ENCODE results near the gene PXK.

PXK gene

DNA sequence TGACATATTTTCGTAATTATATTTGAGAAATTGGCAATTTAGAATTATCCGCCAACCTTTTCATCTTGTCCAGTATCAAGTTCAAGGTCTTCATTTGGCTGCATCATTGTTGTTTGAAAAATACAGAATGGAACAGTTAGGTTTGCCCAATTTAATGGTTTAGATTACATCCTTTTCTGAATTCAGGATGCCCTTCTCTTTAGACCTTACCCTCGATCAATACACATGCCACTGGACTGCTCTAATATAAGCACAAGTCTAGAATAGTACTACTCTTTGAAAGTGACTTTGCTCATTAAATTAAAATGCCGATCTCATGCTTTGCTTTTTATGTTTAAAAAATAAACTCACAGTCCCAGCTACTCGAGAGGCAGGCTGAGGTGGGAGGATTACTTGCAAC is 44.5 kb downstream of the PXK start:
- DNase-seq (ENCODE audit: low read depth): no peak
- TF ChIP-seq, protein P1, sequence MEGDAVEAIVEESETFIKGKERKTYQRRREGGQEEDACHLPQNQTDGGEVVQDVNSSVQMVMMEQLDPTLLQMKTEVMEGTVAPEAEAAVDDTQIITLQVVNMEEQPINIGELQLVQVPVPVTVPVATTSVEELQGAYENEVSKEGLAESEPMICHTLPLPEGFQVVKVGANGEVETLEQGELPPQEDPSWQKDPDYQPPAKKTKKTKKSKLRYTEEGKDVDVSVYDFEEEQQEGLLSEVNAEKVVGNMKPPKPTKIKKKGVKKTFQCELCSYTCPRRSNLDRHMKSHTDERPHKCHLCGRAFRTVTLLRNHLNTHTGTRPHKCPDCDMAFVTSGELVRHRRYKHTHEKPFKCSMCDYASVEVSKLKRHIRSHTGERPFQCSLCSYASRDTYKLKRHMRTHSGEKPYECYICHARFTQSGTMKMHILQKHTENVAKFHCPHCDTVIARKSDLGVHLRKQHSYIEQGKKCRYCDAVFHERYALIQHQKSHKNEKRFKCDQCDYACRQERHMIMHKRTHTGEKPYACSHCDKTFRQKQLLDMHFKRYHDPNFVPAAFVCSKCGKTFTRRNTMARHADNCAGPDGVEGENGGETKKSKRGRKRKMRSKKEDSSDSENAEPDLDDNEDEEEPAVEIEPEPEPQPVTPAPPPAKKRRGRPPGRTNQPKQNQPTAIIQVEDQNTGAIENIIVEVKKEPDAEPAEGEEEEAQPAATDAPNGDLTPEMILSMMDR (IDR thresholded peaks at IDR 0.05; ENCODE audit: low read depth, low read length): no peak
- no peak for TF ChIP-seq MYC (IDR thresholded peaks at IDR 0.05; ENCODE audit: low read depth, low read length)
- TF ChIP-seq POLR2A (IDR thresholded peaks at IDR 0.05; ENCODE audit: extremely low read depth, insufficient read length): no peak
- TF ChIP-seq, protein P2, sequence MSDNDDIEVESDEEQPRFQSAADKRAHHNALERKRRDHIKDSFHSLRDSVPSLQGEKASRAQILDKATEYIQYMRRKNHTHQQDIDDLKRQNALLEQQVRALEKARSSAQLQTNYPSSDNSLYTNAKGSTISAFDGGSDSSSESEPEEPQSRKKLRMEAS (IDR thresholded peaks at IDR 0.05; ENCODE audit: low read depth, low read length): no peak
- H3K4me3 ChIP-seq (ENCODE audit: low read depth, low read length): no peak overlapping the region

DNA sequence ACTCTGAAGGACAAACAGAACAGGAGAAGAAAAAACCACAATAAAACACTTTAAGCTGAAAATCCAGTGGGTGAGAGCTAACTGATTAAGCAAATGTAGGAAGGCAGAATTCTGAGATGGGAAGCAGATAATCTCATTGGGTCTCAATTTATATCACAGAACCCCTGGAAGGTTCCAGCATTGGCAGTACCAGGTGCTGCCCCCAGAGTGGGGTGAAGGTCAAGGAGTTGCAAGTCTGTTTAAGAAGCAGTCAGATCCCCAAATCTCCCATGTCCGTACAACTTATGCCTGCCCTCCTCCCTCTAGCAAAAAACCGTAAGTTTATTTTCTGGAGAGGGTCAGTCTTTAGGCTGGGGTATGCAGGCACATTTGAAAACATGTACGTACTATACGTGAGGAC is 45.1 kb downstream of the PXK start:
- TF ChIP-seq, protein P2 (IDR thresholded peaks at IDR 0.05; ENCODE audit: low read depth, low read length): no peak
- no peak for TF ChIP-seq POLR2A (IDR thresholded peaks at IDR 0.05; ENCODE audit: extremely low read depth, insufficient read length)
- TF ChIP-seq, protein P1 (IDR thresholded peaks at IDR 0.05; ENCODE audit: low read depth, low read length): no peak
- H3K4me3 ChIP-seq (ENCODE audit: low read depth, low read length): no peak overlapping the region
- DNase-seq (ENCODE audit: low read depth): no peak

DNA sequence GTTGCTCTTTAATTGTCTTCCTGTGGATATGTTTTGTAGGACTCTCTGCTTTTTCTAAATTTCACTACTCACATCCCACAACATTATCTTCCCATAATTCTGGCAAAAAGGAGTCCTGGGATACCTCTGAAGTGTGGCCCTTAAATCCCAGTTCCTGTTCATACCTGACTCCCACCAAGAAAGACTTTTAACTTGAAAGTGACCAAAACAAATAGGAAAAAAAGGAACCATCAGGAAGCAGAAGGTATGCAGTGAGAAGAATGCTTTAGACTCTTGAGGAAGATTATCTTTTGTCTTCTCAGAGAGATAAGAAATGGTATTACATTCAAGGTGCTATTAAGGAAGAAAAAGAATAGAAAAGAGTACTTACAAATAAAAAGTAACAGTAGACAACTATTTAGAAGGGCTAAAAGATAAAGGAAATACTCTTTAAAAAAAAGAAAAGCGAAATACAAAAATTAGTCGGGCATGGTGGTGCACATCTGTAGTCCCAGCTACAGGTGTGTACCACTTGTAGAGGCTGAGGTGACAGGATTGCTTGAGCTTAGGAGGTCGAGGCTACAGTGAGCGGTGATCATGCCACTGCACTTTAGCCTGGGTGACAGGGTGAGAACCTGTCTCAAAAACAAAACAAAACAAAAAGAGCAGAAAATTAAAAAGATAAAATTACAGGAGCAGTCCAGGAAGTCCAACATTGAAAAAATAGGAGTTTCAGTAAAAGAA is 46.8 kb downstream of the PXK start:
- H3K4me3 ChIP-seq (ENCODE audit: low read depth, low read length): no peak overlapping the region
- TF ChIP-seq POLR2A (IDR thresholded peaks at IDR 0.05; ENCODE audit: extremely low read depth, insufficient read length) (no peak), MYC (IDR thresholded peaks at IDR 0.05; ENCODE audit: low read depth, low read length) (no peak)
- TF ChIP-seq, protein P2 (IDR thresholded peaks at IDR 0.05; ENCODE audit: low read depth, low read length): no peak
- TF ChIP-seq, protein P1 (IDR thresholded peaks at IDR 0.05; ENCODE audit: low read depth, low read length): no peak
- DNase-seq (ENCODE audit: low read depth): no peak

DNA sequence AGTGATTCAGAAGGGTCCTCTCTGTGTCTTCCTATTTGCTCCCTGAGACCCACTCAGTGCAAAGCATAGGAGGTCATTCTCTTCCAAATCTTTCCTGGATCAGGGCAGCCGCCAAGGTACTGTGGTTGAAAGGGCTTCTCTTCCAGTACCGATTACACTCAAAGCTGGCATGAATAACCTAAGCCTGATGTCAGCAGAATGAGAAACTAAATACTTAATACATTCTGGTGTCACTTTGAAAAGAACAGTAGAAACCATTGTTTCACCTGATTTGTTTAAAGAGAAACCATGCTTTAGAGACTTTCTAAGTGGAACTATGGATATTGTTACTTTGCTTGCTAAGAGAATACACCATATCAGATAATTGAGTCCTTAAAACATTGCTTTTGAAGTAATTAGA is 50.8 kb downstream of the PXK start:
- TF ChIP-seq, protein P2 (IDR thresholded peaks at IDR 0.05; ENCODE audit: low read depth, low read length): no peak
- no peak for TF ChIP-seq POLR2A (IDR thresholded peaks at IDR 0.05; ENCODE audit: extremely low read depth, insufficient read length)
- no peak for TF ChIP-seq MYC (IDR thresholded peaks at IDR 0.05; ENCODE audit: low read depth, low read length)
- TF ChIP-seq, protein P1 (IDR thresholded peaks at IDR 0.05; ENCODE audit: low read depth, low read length): no peak
- H3K4me3 ChIP-seq (ENCODE audit: low read depth, low read length): no peak overlapping the region
- no peak for DNase-seq (ENCODE audit: low read depth)

DNA sequence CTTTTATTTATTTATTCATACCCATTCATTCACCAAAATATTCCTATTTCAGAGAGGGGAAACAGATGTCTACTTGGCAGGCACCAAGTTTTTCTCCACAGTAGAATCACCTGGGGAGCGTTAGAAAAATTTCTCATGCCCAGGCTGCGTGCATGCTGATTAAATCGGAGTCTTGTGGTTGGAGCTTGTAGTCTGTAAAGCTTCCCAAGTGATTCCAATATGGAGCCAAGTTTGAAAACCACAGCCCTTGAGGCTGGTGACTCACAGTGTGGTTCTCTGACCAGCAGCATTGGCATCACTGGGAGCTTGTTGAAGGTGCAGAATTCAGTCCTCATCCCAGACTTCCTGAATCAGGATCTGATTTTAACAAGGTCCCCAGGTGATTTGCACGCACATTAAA is 51.2 kb downstream of the PXK start:
- TF ChIP-seq POLR2A (IDR thresholded peaks at IDR 0.05; ENCODE audit: extremely low read depth, insufficient read length) (no peak), MYC (IDR thresholded peaks at IDR 0.05; ENCODE audit: low read depth, low read length) (no peak)
- TF ChIP-seq, protein P1 (IDR thresholded peaks at IDR 0.05; ENCODE audit: low read depth, low read length): no peak
- TF ChIP-seq, protein P2 (IDR thresholded peaks at IDR 0.05; ENCODE audit: low read depth, low read length): no peak
- H3K4me3 ChIP-seq (ENCODE audit: low read depth, low read length): no peak overlapping the region
- peak; percentile 23 for DNase-seq (ENCODE audit: low read depth)
